Panc1 (cell line): ENCODE measurements around the gene TTC23. TPM values are rescaled to one million over a fixed set of nuclear protein-coding genes. Genes with fewer than 3 reads are reported as not detected.

Experiments used
- ATAC-seq: fragments of 200-7000 bp; cut with Tn5 transposase; 2 replicates; pipeline ENCODE4 v1.9.1; 2020; ENCODE audit warnings: mild to moderate bottlenecking, moderate library complexity
- BruUV-seq: library from RNA; stranded (reverse); fragments of 400-500 nt; replicated peaks from 2 replicates; lab custom pipeline; 2021; lab: Mats Ljungman, UMichigan
- CTCF ChIA-PET: fragments of 300-600 bp; sonication (Branson Sonifier 250); formaldehyde crosslinking; loops from one replicate; lab custom pipeline; 2022; ENCODE audit warnings: antibody characterized with exemption; lab: Charles Lee
- POLR2A ChIA-PET: fragments of 300-600 bp; sonication (Branson Sonifier 250); formaldehyde crosslinking; loops from one replicate; lab custom pipeline; 2022; ENCODE audit warnings: antibody characterized with exemption; lab: Charles Lee
- DNase-seq: peaks from one replicate; pipeline ENCODE4 v3.0.0-alpha.2; 2010; ENCODE audit warnings: low read depth, low spot score
- H3K27ac ChIP-seq: 2 replicates; pipeline ENCODE4 v1.5.1; 2011; ENCODE audit warnings: mild to moderate bottlenecking, low read length, inconsistent platforms
- H3K27me3 ChIP-seq: fragments of 200-500 bp; sonication (Bioruptor generic); 2 replicates; pipeline ENCODE4 v1.6.0; 2014; ENCODE audit warnings: low read length, inconsistent platforms; ENCODE audit not compliant: control insufficient read depth, insufficient read depth
- H3K36me3 ChIP-seq: fragments of 200-500 bp; sonication (Bioruptor generic); 2 replicates; pipeline ENCODE4 v1.5.1; 2014; ENCODE audit warnings: inconsistent platforms, mild to moderate bottlenecking, low read length, moderate library complexity; ENCODE audit not compliant: control insufficient read depth, insufficient read depth
- H3K4me1 ChIP-seq: 2 replicates; pipeline ENCODE4 v1.5.1; 2011; ENCODE audit warnings: inconsistent platforms, mild to moderate bottlenecking, low read length, moderate library complexity; ENCODE audit not compliant: control insufficient read depth, insufficient read depth
- H3K4me3 ChIP-seq, 2 experiments: 2 replicates each; pipeline ENCODE4 v1.5.1; 2011 to 2012; ENCODE audit warnings: low read depth in 2 of 2, low read length in 2 of 2, mild to moderate bottlenecking in 2 of 2, inconsistent platforms in 1 of 2, moderate library complexity in 1 of 2
- H3K9me3 ChIP-seq: fragments of 200-500 bp; sonication (Bioruptor generic); 2 replicates; pipeline ENCODE4 v1.5.1; 2014; ENCODE audit warnings: low read depth, mild to moderate bottlenecking, inconsistent platforms, low read length, moderate library complexity; ENCODE audit not compliant: control insufficient read depth, insufficient read depth
- CTCF ChIP-seq: fragments of 450-650 bp; IDR thresholded peaks from 2 replicates; pipeline ENCODE4 v1.5.1; 2017; ENCODE audit warnings: mild to moderate bottlenecking
- POLR2AphosphoS5 ChIP-seq: IDR thresholded peaks from 2 replicates; pipeline ENCODE4 v1.6.1; 2012; ENCODE audit warnings: mild to moderate bottlenecking, low read depth, low read length, moderate library complexity
- SIN3A ChIP-seq: IDR thresholded peaks from 2 replicates; pipeline ENCODE4 v1.6.1; 2012; ENCODE audit warnings: low read depth, mild to moderate bottlenecking, low read length, moderate library complexity, borderline replicate concordance; ENCODE audit not compliant: insufficient read depth
- TCF7L2 ChIP-seq: IDR thresholded peaks from 2 replicates; pipeline ENCODE4 v1.6.1; 2011; ENCODE audit warnings: mild to moderate bottlenecking, low read depth, low read length, inconsistent platforms
- in situ Hi-C: cut with HindIII; loops from 2 replicates; pipeline ENCODE4 v1.10.0; 2016; ENCODE audit warnings: low sequenced_read_pairs, low pct_unique_long_range_greater_than_20kb
- intact Hi-C: fragments of 100-400 bp; cut with micrococcal nuclease; formaldehyde crosslinking; loops from one replicate; pipeline ENCODE4 v1.10.0; 2022; ENCODE audit not compliant: unreplicated experiment
- total RNA-seq: library from RNA; stranded (reverse); gene quantifications from one replicate; pipeline ENCODE4 v1.2.1, GENCODE V29; 2021; ENCODE audit not compliant: unreplicated experiment
- TF ChIP-seq, protein P1 (sequence below), 2 experiments: IDR thresholded peaks; 2 replicates each; pipeline ENCODE4 v1.6.1; 2011 to 2012; ENCODE audit warnings: low read depth in 2 of 2, control low read depth in 1 of 2, low read length in 1 of 2, mild to moderate bottlenecking in 1 of 2, moderate library complexity in 1 of 2; ENCODE audit not compliant: insufficient read depth in 1 of 2

Gene TTC23
- total RNA-seq, 1 experiment from 2014 or later: 21.7 TPM

DNA sequence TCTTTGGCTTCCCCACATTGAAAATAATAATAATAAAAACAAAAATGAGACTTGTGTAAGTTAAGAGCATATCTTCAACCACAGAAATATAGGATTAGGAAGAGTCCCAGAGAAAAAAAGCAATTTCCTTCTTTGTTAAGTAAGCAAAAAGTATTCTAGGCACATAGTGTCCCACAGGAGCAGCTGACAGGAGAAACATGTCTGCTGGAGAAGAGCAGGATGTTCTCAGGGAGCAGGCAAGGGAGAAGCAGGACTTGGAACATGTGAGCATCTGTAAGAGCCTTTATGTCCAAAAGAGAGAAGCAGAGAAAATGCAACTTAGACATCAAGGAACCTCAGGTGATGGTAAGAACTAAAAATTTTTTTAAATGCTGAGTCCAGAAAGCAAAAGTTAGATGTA, 39.0 kb downstream of the TTC23 start:
- POLR2A ChIA-PET: no interaction called here
- no peak overlapping the region for H3K27ac ChIP-seq
- in situ Hi-C loops: no loop called here
- no peaks in the 10 kb centered on the region for H3K4me1 ChIP-seq
- H3K27me3 ChIP-seq: no peaks in the 10 kb centered on the region
- CTCF ChIA-PET: no interaction called here
- H3K36me3 ChIP-seq: no peaks in the 10 kb centered on the region
- no peak for TF ChIP-seq CTCF
- TF ChIP-seq, protein P1, sequence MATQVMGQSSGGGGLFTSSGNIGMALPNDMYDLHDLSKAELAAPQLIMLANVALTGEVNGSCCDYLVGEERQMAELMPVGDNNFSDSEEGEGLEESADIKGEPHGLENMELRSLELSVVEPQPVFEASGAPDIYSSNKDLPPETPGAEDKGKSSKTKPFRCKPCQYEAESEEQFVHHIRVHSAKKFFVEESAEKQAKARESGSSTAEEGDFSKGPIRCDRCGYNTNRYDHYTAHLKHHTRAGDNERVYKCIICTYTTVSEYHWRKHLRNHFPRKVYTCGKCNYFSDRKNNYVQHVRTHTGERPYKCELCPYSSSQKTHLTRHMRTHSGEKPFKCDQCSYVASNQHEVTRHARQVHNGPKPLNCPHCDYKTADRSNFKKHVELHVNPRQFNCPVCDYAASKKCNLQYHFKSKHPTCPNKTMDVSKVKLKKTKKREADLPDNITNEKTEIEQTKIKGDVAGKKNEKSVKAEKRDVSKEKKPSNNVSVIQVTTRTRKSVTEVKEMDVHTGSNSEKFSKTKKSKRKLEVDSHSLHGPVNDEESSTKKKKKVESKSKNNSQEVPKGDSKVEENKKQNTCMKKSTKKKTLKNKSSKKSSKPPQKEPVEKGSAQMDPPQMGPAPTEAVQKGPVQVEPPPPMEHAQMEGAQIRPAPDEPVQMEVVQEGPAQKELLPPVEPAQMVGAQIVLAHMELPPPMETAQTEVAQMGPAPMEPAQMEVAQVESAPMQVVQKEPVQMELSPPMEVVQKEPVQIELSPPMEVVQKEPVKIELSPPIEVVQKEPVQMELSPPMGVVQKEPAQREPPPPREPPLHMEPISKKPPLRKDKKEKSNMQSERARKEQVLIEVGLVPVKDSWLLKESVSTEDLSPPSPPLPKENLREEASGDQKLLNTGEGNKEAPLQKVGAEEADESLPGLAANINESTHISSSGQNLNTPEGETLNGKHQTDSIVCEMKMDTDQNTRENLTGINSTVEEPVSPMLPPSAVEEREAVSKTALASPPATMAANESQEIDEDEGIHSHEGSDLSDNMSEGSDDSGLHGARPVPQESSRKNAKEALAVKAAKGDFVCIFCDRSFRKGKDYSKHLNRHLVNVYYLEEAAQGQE (IDR thresholded peaks at IDR 0.05; ENCODE audit: insufficient read depth in 1 of 2, low read depth in 2 of 2, low read length in 1 of 2): no peak
- intact Hi-C loops: no loop called here
- H3K4me3 ChIP-seq: no peak overlapping the region
- ATAC-seq (no peak), DNase-seq (no peak)
- no peaks in the 10 kb centered on the region for H3K9me3 ChIP-seq
- BruUV-seq: no TSS peak

DNA sequence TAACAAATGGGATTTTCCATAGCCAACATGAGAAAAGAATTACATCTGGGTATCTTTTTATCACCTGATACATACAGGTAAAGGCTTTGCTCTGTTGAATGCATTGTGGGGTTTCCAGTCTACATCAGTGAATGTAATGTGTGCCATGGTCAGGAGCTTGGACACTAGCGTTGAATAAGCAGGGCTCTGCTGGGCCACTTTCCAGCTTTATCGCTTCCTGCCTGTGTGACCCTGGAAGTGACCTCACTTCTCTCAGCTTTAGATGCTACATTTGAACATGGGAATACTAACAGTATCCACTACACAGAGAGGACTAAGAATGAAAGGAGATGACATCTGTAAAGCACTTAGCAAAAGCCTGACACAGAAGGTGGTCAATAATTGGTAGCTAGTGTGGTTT, 40.1 kb downstream of the TTC23 start:
- intact Hi-C loops (no loop called here), in situ Hi-C loops (no loop called here)
- H3K4me3 ChIP-seq: no peak overlapping the region
- H3K36me3 ChIP-seq: no peaks in the 10 kb centered on the region
- ATAC-seq (no peak), DNase-seq (no peak)
- TF ChIP-seq, protein P1 (IDR thresholded peaks at IDR 0.05; ENCODE audit: insufficient read depth in 1 of 2, low read depth in 2 of 2, low read length in 1 of 2): no peak
- TF ChIP-seq CTCF (no peak), TCF7L2 (no peak), SIN3A (no peak), POLR2AphosphoS5 (no peak)
- BruUV-seq: no TSS peak
- ChIA-PET POLR2A (no interaction called here), CTCF (no interaction called here)
- no peak overlapping the region for H3K27ac ChIP-seq
- no peaks in the 10 kb centered on the region for H3K27me3 ChIP-seq
- no peaks in the 10 kb centered on the region for H3K4me1 ChIP-seq
- H3K9me3 ChIP-seq: no peaks in the 10 kb centered on the region
